GM12878 (cell line): ENCODE results near the gene MYL6B. TPM values are rescaled to one million over a fixed set of nuclear protein-coding genes. Genes with fewer than 3 reads are reported as not detected.
A peak's percentile ranks its signal among the peaks of the same experiment; 100 is the strongest.

Experiments
- ATAC-seq: fragments of 200-7000 bp; cut with Tn5 transposase; 3 replicates; pipeline ENCODE4 v1.9.1; 2020; ENCODE audit warnings: mild to moderate bottlenecking, moderate library complexity
- BruUV-seq: library from RNA; stranded (reverse); fragments of 400-500 nt; replicated peaks from 2 replicates; lab custom pipeline; 2021; lab: Mats Ljungman, UMichigan
- CTCF ChIA-PET: fragments of 300-600 bp; sonication (Branson Sonifier 250); formaldehyde crosslinking; extraction: SDS; loops from one replicate; lab custom pipeline; 2021; ENCODE audit warnings: inconsistent platforms; lab: Yijun Ruan, JAX
- POLR2A ChIA-PET: fragments of 350-600 bp; formaldehyde crosslinking; extraction: SDS; loops from one replicate; lab custom pipeline; 2021; ENCODE audit warnings: inconsistent platforms; lab: Charles Lee
- RAD21 ChIA-PET: fragments of 300-600 bp; sonication (Branson Sonifier 250); formaldehyde crosslinking; loops from one replicate; lab custom pipeline; 2023; ENCODE audit warnings: antibody characterized with exemption; ENCODE audit not compliant: unreplicated experiment; lab: Charles Lee
- SMC1A ChIA-PET: fragments of 300-600 bp; sonication (Branson Sonifier 250); formaldehyde crosslinking; loops from one replicate; lab custom pipeline; 2023; ENCODE audit not compliant: unreplicated experiment, uncharacterized antibody; lab: Charles Lee
- DNase-seq: peaks from one replicate; pipeline ENCODE4 v3.0.0-alpha.2; 2011; ENCODE audit warnings: low read depth, low spot score
- FAIRE-seq: peaks from 3 replicates; lab custom pipeline; 2011; peaks lifted over from hg19 to GRCh38; lab: Jason Lieb, UNC
- H2AFZ ChIP-seq: 2 replicates; pipeline ENCODE4 v1.6.0; 2011; ENCODE audit warnings: low read depth, low read length, control low read depth; ENCODE audit not compliant: control insufficient read depth
- H3K27ac ChIP-seq: 2 replicates; pipeline ENCODE4 v1.5.1; 2011; ENCODE audit warnings: control low read depth; ENCODE audit not compliant: control insufficient read depth, insufficient read depth
- H3K27me3 ChIP-seq, 2 experiments: replicated peaks in 1 of 2; 2 replicates each; pipeline versions ENCODE4 v1.6.0 to v1.6.1; 2011; ENCODE audit warnings: low read length in 1 of 2; ENCODE audit not compliant: control insufficient read depth in 2 of 2, insufficient read depth in 2 of 2
- H3K36me3 ChIP-seq, 2 experiments: 2 replicates each; pipeline ENCODE4 v1.5.1; 2011; ENCODE audit warnings: low read length in 1 of 2; ENCODE audit not compliant: control insufficient read depth in 2 of 2, insufficient read depth in 2 of 2
- H3K4me1 ChIP-seq: 2 replicates; pipeline ENCODE4 v1.6.1; 2011; ENCODE audit warnings: mild to moderate bottlenecking, low read length, moderate library complexity, mixed read lengths; ENCODE audit not compliant: control insufficient read depth, insufficient read depth
- H3K4me2 ChIP-seq: 2 replicates; pipeline ENCODE4 v1.6.0; 2011; ENCODE audit warnings: control low read depth; ENCODE audit not compliant: control insufficient read depth, insufficient read depth
- H3K4me3 ChIP-seq: fragments of 200-600 bp; sonication (generic); 2 replicates; pipeline ENCODE4 v1.5.1; 2016
- H3K79me2 ChIP-seq: 2 replicates; pipeline ENCODE4 v1.6.0; 2011; ENCODE audit warnings: low read length; ENCODE audit not compliant: control insufficient read depth, insufficient read depth
- H3K9ac ChIP-seq: 2 replicates; pipeline ENCODE4 v1.8.0; 2011; ENCODE audit warnings: low read length, control low read depth, mixed read lengths; ENCODE audit not compliant: control insufficient read depth, insufficient read depth
- H3K9me3 ChIP-seq: replicated peaks from 3 replicates; pipeline ENCODE4 v1.5.1; 2011; ENCODE audit warnings: mild to moderate bottlenecking, low read length; ENCODE audit not compliant: control insufficient read depth, insufficient read depth
- H4K20me1 ChIP-seq: 2 replicates; pipeline ENCODE4 v1.6.0; 2011; ENCODE audit not compliant: control insufficient read depth, insufficient read depth
- EZH2 ChIP-seq: IDR thresholded peaks from 2 replicates; pipeline ENCODE4 v1.6.1; 2012; ENCODE audit warnings: low read depth, mild to moderate bottlenecking, control low read depth, inconsistent platforms, low read length, borderline replicate concordance; ENCODE audit not compliant: control insufficient read depth
- FOXM1 ChIP-seq: IDR thresholded peaks from 2 replicates; pipeline ENCODE4 v1.6.1; 2012; ENCODE audit warnings: low read depth, mild to moderate bottlenecking, inconsistent platforms, low read length, moderate library complexity
- JUNB ChIP-seq: IDR thresholded peaks from 2 replicates; pipeline ENCODE4 v1.6.1; 2016; ENCODE audit warnings: antibody characterized with exemption, mild to moderate bottlenecking
- POLR2A ChIP-seq: IDR thresholded peaks from 2 replicates; pipeline ENCODE4 v1.6.1; 2011; ENCODE audit warnings: low read depth, mild to moderate bottlenecking, low read length
- POLR2AphosphoS2 ChIP-seq: IDR thresholded peaks from 2 replicates; pipeline ENCODE4 v1.6.1; 2011; ENCODE audit warnings: low read depth, mild to moderate bottlenecking, low read length, improper control_type of control experiment, moderate library complexity
- POLR2AphosphoS5 ChIP-seq: IDR thresholded peaks from 2 replicates; pipeline ENCODE4 v1.6.1; 2011; ENCODE audit warnings: mild to moderate bottlenecking, low read length, inconsistent platforms
- SIN3A ChIP-seq: IDR thresholded peaks from 2 replicates; pipeline ENCODE4 v1.6.1; 2012; ENCODE audit warnings: low read depth, low read length, improper control_type of control experiment
- SMARCA5 ChIP-seq: fragments of 450-650 bp; IDR thresholded peaks from 2 replicates; pipeline ENCODE4 v1.6.1; 2017; ENCODE audit warnings: mild to moderate bottlenecking
- SREBF1 ChIP-seq: IDR thresholded peaks from 2 replicates; pipeline ENCODE4 v1.6.1; 2012; ENCODE audit warnings: mild to moderate bottlenecking, low read length
- TCF12 ChIP-seq: IDR thresholded peaks from 2 replicates; pipeline ENCODE4 v1.6.1; 2011; ENCODE audit warnings: low read depth, mild to moderate bottlenecking, low read length
- USF1 ChIP-seq: IDR thresholded peaks from 2 replicates; pipeline ENCODE4 v1.6.1; 2011; ENCODE audit warnings: borderline replicate concordance, low read depth, mild to moderate bottlenecking, moderate library complexity, mixed read lengths, low read length; ENCODE audit not compliant: insufficient read depth; ENCODE audit errors: extremely low read length
- ZSCAN29 ChIP-seq: fragments of 450-650 bp; IDR thresholded peaks from 2 replicates; pipeline ENCODE4 v1.6.1; 2017; ENCODE audit warnings: mild to moderate bottlenecking, moderate library complexity
- WGBS: methylation state at CpG from one replicate; pipeline ENCODE4 v1.1.6; 2016; ENCODE audit warnings: low lambda C conversion rate; ENCODE audit not compliant: insufficient replicate concordance, insufficient coverage; ENCODE audit errors: missing lambda C conversion rate; 5-methylcytosine and 5-hydroxymethylcytosine counted together
- in situ Hi-C: fragments of 300-500 bp; cut with MboI; formaldehyde crosslinking; loops from 9 replicates; pipeline ENCODE4 v1.14.3; 2018; ENCODE audit warnings: mixed read lengths
- intact Hi-C: fragments of 100-400 bp; cut with micrococcal nuclease; formaldehyde crosslinking; loops from one replicate; pipeline ENCODE4 v1.14.2; 2022; ENCODE audit not compliant: unreplicated experiment
- polyA plus RNA-seq, 11 experiments: library from polyadenylated mRNA; depleted of rRNA in 4 of 11; unstranded in 6 of 11; stranded (reverse) in 5 of 11; fragments of >200 nt; fragmentation: Nextera tagmentation in 4 of 11; fragmentation: Illumina TruSeq in 1 of 11; extraction: Ambion mirVana in 4 of 11; extraction: Trizol in 1 of 11; gene quantifications; 1 replicate in 1 of 11; 2 replicates in 10 of 11; pipeline versions ENCODE4 v1.2.1 to v1.2.3, GENCODE V29; 2011 to 2016; ENCODE audit warnings: inconsistent platforms in 2 of 11, missing spikeins in 2 of 11, low read depth in 1 of 11
- total RNA-seq, 4 experiments: library from RNA; depleted of rRNA in 3 of 4; stranded (reverse); fragments of >200 nt in 3 of 4; fragmentation: Illumina TruSeq in 1 of 4; extraction: Trizol in 1 of 4; gene quantifications; 2 replicates each; pipeline versions ENCODE4 v1.2.1 to v1.2.3, GENCODE V29; 2013 to 2021
- TF ChIP-seq, protein P1 (sequence below): IDR thresholded peaks from 2 replicates; pipeline ENCODE4 v1.6.1; 2011; ENCODE audit warnings: mild to moderate bottlenecking, low read depth, low read length, moderate library complexity; ENCODE audit not compliant: insufficient replicate concordance

The MYL6B gene
- total and polyA plus RNA-seq, 10 of the 15 experiments (the other 5 are each of a cell fraction or from before 2014, with no cell fraction given): 75.5 to 153 (median 114) TPM

GRCh38 chr12:56162468-56163290, 10.3 kb downstream of the MYL6B start (continued):
- TF ChIP-seq SREBF1: no peak
- peak; percentile 56 for TF ChIP-seq POLR2AphosphoS5
- TF ChIP-seq POLR2A: peak; percentile 47
- TF ChIP-seq USF1: no peak
- no peak for TF ChIP-seq EZH2
- no peak for TF ChIP-seq JUNB
- no peak for TF ChIP-seq TCF12
- TF ChIP-seq SMARCA5: no peak
- peak; percentile 63; the same call in 1 of the 2 replicates for TF ChIP-seq POLR2AphosphoS2

DNA sequence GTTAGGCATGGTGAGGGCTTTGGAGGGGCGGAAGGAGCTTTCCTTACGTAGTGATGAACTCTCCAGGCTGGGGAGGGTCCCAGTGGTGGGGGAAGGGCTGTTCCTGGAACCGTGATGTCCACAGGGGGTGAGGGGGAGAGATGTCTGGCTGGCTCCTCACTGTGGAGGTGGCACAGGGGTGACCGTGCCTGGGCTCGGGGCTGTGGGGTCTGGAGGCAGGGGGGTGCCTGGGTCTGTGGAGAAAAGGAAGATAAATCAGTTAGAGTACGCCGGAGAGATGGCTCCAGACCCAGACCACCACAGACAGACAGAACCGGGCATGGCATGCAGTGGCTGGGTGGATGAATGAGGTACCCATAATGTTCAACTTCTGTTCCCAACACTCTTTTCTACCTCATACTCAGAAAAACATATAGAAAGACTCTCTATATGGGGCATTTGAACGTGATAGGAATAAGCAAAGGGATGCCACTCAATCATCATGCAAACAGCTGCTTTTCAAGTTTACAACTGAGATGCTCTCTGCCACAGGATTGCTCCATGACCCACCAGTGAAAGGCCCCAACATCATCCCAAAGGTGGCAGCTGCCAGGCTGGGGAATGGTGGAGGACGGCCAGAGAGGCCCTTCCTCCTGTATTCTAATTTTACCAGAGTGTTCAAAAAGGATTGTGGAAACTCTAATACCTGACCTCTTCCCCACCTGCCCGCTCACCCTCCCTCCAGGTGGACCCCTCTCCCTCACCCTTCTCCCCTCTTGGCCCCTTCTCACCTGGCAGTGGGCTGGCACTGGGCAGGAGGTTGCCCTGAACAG, 11.4 kb downstream of the MYL6B start:
- POLR2A ChIA-PET: interaction anchor here (0.6 to 1.7 kb wide), 6 partner anchors 12 to 298 kb away, joined by 3 to 6 read pairs (median 4); partner anchors contain the start of gene ESYT1
- no peak overlapping the region for H2AFZ ChIP-seq
- H3K9me3 ChIP-seq: no peaks in the 10 kb centered on the region
- DNase-seq (no peak), FAIRE-seq (no peak), ATAC-seq (no peak)
- SMC1A ChIA-PET: interaction anchor here (1.1 to 1.3 kb wide), 2 partner anchors 9 to 11 kb away, joined by 3 to 5 read pairs; no protein-coding TSS in a partner anchor
- no peak overlapping the region for H3K27ac ChIP-seq
- peaks cover 25 to 40% of the 10 kb centered on the region in 2 experiments for H3K36me3 ChIP-seq
- TF ChIP-seq FOXM1 (0 out of 2 replicates have a peak, but pooled peaks have one; percentile 11), SIN3A (no peak), POLR2AphosphoS5 (peak; percentile 69), ZSCAN29 (no peak), POLR2A (peak; percentile 64)
- TF ChIP-seq, protein P1, sequence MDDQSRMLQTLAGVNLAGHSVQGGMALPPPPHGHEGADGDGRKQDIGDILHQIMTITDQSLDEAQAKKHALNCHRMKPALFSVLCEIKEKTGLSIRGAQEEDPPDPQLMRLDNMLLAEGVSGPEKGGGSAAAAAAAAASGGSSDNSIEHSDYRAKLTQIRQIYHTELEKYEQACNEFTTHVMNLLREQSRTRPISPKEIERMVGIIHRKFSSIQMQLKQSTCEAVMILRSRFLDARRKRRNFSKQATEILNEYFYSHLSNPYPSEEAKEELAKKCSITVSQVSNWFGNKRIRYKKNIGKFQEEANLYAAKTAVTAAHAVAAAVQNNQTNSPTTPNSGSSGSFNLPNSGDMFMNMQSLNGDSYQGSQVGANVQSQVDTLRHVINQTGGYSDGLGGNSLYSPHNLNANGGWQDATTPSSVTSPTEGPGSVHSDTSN: peak; percentile 7
- intact Hi-C loops (no loop called here), in situ Hi-C loops (no loop called here)
- no peaks in the 10 kb centered on the region for H3K27me3 ChIP-seq
- peaks cover 27% of the 10 kb centered on the region for H3K79me2 ChIP-seq
- no peaks in the 10 kb centered on the region for H4K20me1 ChIP-seq
- no peak overlapping the region for H3K4me3 ChIP-seq
- no peak overlapping the region for H3K9ac ChIP-seq
- BruUV-seq: no TSS peak
- RAD21 ChIA-PET: interaction anchor here (1.2 to 2.0 kb wide), 2 partner anchors 25 to 36 kb away, joined by 3 to 11 read pairs; partner anchors contain the start of genes ESYT1 and SMARCC2
- CTCF ChIA-PET: interaction anchor here (1.1 to 2.2 kb wide), 3 partner anchors 25 to 168 kb away, joined by 4 to 7 read pairs (median 4); partner anchors contain the start of gene SMARCC2
- 93% methylated on average over 11 of the region's 11 CpGs for WGBS
- H3K4me2 ChIP-seq: no peak overlapping the region
- peaks cover 14% of the 10 kb centered on the region for H3K4me1 ChIP-seq
